Neural crest cell (in vitro differentiated cells): Measurements from ENCODE around the gene ERC2. TPM values are rescaled to one million over a fixed set of nuclear protein-coding genes. Genes with fewer than 3 reads are reported as not detected.

Source experiments
- DNase-seq: peaks from one replicate; pipeline ENCODE4 v3.0.0; 2021; ENCODE audit warnings: low read depth, mixed read lengths, low spot score
- H3K27ac Mint-ChIP-seq: one replicate; pipeline ENCODE4 v1.8.0; 2021; ENCODE audit warnings: mild to moderate bottlenecking, mixed read lengths; ENCODE audit not compliant: unreplicated experiment
- H3K27me3 Mint-ChIP-seq: 2 replicates; pipeline ENCODE4 v1.8.0; 2021; ENCODE audit warnings: low read depth, mild to moderate bottlenecking, mixed read lengths
- H3K36me3 Mint-ChIP-seq: 2 replicates; pipeline ENCODE4 v1.8.0; 2021; ENCODE audit warnings: low read depth, mild to moderate bottlenecking, mixed read lengths
- H3K4me1 Mint-ChIP-seq: 2 replicates; pipeline ENCODE4 v1.8.0; 2021; ENCODE audit warnings: mixed read lengths
- H3K4me3 Mint-ChIP-seq: one replicate; pipeline ENCODE4 v1.8.0; 2021; ENCODE audit warnings: mild to moderate bottlenecking, mixed read lengths
- H3K9me3 Mint-ChIP-seq: 2 replicates; pipeline ENCODE4 v1.8.0; 2021; ENCODE audit warnings: mixed read lengths
- total RNA-seq: library from RNA; stranded (reverse); gene quantifications from 2 replicates; pipeline ENCODE4 v1.2.1, GENCODE V29; 2021
- TF ChIP-seq, protein P1 (sequence below): fragments of 200-600 bp; sonication (generic); conservative IDR thresholded peaks from 2 replicates; pipeline ENCODE4 v1.5.0; 2021; ENCODE audit warnings: antibody characterized with exemption, mild to moderate bottlenecking

Gene ERC2
- total RNA-seq, 1 donor from 2014 or later, result 13.5 TPM

GRCh38 chr3:55775366-55776154 lies 692.7 kb downstream of the ERC2 start:
- TF ChIP-seq, protein P1, sequence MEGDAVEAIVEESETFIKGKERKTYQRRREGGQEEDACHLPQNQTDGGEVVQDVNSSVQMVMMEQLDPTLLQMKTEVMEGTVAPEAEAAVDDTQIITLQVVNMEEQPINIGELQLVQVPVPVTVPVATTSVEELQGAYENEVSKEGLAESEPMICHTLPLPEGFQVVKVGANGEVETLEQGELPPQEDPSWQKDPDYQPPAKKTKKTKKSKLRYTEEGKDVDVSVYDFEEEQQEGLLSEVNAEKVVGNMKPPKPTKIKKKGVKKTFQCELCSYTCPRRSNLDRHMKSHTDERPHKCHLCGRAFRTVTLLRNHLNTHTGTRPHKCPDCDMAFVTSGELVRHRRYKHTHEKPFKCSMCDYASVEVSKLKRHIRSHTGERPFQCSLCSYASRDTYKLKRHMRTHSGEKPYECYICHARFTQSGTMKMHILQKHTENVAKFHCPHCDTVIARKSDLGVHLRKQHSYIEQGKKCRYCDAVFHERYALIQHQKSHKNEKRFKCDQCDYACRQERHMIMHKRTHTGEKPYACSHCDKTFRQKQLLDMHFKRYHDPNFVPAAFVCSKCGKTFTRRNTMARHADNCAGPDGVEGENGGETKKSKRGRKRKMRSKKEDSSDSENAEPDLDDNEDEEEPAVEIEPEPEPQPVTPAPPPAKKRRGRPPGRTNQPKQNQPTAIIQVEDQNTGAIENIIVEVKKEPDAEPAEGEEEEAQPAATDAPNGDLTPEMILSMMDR, result no peak
- Mint-ChIP-seq H3K27me3 (no peaks in the 10 kb centered on the region), H3K36me3 (no peaks in the 10 kb centered on the region), H3K27ac (no peak overlapping the region), H3K9me3 (peaks cover 3% of the 10 kb centered on the region), H3K4me1 (no peaks in the 10 kb centered on the region), H3K4me3 (no peak overlapping the region)
- DNase-seq, result no peak

DNA sequence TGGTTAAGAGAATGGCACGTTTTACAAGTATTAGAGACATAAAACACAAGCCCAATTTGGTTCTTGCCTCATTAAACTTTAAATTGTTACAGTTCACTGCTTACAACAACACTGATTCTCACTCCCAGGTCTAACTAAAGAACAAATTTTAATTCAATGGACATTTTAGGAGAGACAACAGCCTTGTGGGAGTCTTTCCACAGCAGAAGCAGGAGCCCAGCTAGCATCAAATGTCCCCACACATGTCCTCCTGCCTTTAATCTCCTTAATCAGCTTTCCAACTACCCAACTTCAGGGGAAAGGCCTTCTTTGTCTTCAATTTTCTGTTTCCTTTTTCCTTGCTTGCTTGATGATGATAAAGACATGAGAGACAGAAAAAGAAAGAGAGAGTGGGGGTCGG lies 693.4 kb downstream of the ERC2 start:
- Mint-ChIP-seq H3K9me3 (peaks cover 3% of the 10 kb centered on the region), H3K4me3 (no peak overlapping the region), H3K36me3 (no peaks in the 10 kb centered on the region), H3K27ac (no peak overlapping the region), H3K4me1 (no peaks in the 10 kb centered on the region), H3K27me3 (no peaks in the 10 kb centered on the region)
- DNase-seq, result no peak
- TF ChIP-seq, protein P1, result no peak

- no peak overlapping the region for H3K27ac Mint-ChIP-seq
- no peaks in the 10 kb centered on the region for H3K4me1 Mint-ChIP-seq
- H3K9me3 Mint-ChIP-seq, result peaks cover 3% of the 10 kb centered on the region
- no peak for DNase-seq
- no peaks in the 10 kb centered on the region for H3K36me3 Mint-ChIP-seq
- no peaks in the 10 kb centered on the region for H3K27me3 Mint-ChIP-seq
- TF ChIP-seq, protein P1, result no peak
- H3K4me3 Mint-ChIP-seq, result no peak overlapping the region
Measured at GRCh38 chr3:55771503-55771902, 696.8 kb downstream of the ERC2 start.

- Mint-ChIP-seq H3K27ac (no peak overlapping the region), H3K4me3 (no peak overlapping the region), H3K9me3 (peaks cover 3% of the 10 kb centered on the region), H3K27me3 (no peaks in the 10 kb centered on the region), H3K36me3 (no peaks in the 10 kb centered on the region), H3K4me1 (no peaks in the 10 kb centered on the region)
- DNase-seq, result no peak
- TF ChIP-seq, protein P1, result no peak
Measured at GRCh38 chr3:55770077-55770476, 698.2 kb downstream of the ERC2 start.

- H3K27me3 Mint-ChIP-seq, result no peaks in the 10 kb centered on the region
- TF ChIP-seq, protein P1, result no peak
- H3K4me1 Mint-ChIP-seq, result no peaks in the 10 kb centered on the region
- no peaks in the 10 kb centered on the region for H3K9me3 Mint-ChIP-seq
- no peak overlapping the region for H3K27ac Mint-ChIP-seq
- no peak overlapping the region for H3K4me3 Mint-ChIP-seq
- no peaks in the 10 kb centered on the region for H3K36me3 Mint-ChIP-seq
- DNase-seq, result no peak
Measured at GRCh38 chr3:55766753-55767152, 701.5 kb downstream of the ERC2 start.
